ENCODE results near the gene BRD2.
A peak's percentile ranks its signal among the peaks of the same experiment; 100 is the strongest.

BRD2 gene

DNA sequence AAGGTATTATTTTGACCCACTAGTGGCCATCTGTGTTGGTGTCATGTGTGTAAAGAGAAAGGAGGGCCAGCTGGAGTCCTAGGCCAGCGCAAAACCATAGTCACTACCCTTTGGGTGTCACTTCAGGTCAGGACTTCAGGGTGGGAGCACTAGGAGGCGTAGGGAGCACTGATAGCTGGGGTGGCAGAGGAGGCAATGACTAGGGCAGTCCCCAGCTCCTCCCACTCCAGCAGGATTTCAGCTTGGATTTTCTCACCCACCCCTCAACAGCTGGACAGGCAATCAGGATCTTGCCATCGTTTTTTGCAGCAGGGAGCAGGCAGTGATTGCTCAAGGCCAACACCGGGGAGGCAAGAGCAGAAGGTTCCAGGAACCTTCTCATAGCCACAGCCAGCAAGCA lies 45.2 kb downstream of the BRD2 start:
- Histone ChIP-seq H3K27me3 (ENCODE audit: insufficient read depth, poor library complexity, severe bottlenecking) (peaks cover 2% of the 10 kb centered on the region), H3K4me3 (replicated peaks; ENCODE audit: insufficient read depth, low read length) (no peak overlapping the region), H3K27ac (replicated peaks) (no peak overlapping the region)
- TF ChIP-seq, protein P1, sequence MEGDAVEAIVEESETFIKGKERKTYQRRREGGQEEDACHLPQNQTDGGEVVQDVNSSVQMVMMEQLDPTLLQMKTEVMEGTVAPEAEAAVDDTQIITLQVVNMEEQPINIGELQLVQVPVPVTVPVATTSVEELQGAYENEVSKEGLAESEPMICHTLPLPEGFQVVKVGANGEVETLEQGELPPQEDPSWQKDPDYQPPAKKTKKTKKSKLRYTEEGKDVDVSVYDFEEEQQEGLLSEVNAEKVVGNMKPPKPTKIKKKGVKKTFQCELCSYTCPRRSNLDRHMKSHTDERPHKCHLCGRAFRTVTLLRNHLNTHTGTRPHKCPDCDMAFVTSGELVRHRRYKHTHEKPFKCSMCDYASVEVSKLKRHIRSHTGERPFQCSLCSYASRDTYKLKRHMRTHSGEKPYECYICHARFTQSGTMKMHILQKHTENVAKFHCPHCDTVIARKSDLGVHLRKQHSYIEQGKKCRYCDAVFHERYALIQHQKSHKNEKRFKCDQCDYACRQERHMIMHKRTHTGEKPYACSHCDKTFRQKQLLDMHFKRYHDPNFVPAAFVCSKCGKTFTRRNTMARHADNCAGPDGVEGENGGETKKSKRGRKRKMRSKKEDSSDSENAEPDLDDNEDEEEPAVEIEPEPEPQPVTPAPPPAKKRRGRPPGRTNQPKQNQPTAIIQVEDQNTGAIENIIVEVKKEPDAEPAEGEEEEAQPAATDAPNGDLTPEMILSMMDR (IDR thresholded peaks at IDR 0.05; ENCODE audit: insufficient read depth, low read length): no peak
- TF ChIP-seq POLR2AphosphoS5 (IDR thresholded peaks at IDR 0.05; ENCODE audit: low read depth) (no peak), GABPA (IDR thresholded peaks at IDR 0.05; ENCODE audit: low read depth) (no peak)
- no peak for DNase-seq (ENCODE audit: low read depth in 1 of 2, low spot score in 1 of 2)

DNA sequence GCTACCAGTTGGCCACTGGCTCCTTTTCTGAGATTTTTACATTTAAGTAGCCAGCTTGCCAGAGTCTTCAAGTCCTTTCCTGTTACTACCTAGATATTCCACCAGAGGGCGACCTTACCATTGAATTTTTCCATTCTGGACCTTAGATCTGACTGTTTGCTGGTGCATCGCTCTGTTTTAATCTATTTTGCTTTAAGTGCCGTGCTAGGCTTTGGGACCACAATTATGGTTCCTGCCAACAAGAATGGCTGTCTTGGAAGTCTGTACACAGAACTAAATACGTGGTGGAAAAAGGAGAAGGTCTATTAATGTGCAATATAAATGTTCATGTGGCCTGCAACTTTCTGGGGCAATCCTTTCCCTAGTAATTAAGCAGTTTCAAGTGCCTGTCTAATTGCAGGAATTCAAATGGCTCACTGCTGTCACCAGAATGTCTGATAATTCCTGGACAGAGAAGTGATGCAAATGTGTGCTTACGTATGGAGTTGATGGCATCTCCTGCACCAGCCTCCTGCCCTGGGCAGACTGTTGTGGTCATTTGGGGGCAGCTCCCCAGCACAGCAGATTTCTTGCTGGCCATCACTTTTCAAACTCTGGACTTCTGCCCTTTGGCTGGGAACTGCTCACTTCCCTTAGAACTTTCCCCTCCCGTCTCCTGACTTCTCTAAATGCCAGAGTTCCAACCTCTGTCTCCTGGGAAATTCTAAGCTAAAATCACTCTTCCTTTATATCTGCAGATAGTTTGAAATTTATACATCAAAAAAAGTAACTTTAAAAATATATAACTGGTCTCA lies 46.6 kb downstream of the BRD2 start:
- H3K27me3 ChIP-seq (ENCODE audit: insufficient read depth, poor library complexity, severe bottlenecking): no peaks in the 10 kb centered on the region
- peak; percentile 50 to 67 for DNase-seq (ENCODE audit: low read depth in 1 of 2, low spot score in 1 of 2)
- TF ChIP-seq SPI1 (IDR thresholded peaks at IDR 0.05; ENCODE audit: borderline replicate concordance, low read depth): no peak
- TF ChIP-seq, protein P1 (IDR thresholded peaks at IDR 0.05; ENCODE audit: insufficient read depth, low read length): peak; percentile 43
- no peak for TF ChIP-seq POLR2AphosphoS5 (IDR thresholded peaks at IDR 0.05; ENCODE audit: low read depth)
- TF ChIP-seq, protein P2, sequence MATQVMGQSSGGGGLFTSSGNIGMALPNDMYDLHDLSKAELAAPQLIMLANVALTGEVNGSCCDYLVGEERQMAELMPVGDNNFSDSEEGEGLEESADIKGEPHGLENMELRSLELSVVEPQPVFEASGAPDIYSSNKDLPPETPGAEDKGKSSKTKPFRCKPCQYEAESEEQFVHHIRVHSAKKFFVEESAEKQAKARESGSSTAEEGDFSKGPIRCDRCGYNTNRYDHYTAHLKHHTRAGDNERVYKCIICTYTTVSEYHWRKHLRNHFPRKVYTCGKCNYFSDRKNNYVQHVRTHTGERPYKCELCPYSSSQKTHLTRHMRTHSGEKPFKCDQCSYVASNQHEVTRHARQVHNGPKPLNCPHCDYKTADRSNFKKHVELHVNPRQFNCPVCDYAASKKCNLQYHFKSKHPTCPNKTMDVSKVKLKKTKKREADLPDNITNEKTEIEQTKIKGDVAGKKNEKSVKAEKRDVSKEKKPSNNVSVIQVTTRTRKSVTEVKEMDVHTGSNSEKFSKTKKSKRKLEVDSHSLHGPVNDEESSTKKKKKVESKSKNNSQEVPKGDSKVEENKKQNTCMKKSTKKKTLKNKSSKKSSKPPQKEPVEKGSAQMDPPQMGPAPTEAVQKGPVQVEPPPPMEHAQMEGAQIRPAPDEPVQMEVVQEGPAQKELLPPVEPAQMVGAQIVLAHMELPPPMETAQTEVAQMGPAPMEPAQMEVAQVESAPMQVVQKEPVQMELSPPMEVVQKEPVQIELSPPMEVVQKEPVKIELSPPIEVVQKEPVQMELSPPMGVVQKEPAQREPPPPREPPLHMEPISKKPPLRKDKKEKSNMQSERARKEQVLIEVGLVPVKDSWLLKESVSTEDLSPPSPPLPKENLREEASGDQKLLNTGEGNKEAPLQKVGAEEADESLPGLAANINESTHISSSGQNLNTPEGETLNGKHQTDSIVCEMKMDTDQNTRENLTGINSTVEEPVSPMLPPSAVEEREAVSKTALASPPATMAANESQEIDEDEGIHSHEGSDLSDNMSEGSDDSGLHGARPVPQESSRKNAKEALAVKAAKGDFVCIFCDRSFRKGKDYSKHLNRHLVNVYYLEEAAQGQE (IDR thresholded peaks at IDR 0.05; ENCODE audit: insufficient replicate concordance, low read depth): no peak
- no peak for TF ChIP-seq GABPA (IDR thresholded peaks at IDR 0.05; ENCODE audit: low read depth)

DNA sequence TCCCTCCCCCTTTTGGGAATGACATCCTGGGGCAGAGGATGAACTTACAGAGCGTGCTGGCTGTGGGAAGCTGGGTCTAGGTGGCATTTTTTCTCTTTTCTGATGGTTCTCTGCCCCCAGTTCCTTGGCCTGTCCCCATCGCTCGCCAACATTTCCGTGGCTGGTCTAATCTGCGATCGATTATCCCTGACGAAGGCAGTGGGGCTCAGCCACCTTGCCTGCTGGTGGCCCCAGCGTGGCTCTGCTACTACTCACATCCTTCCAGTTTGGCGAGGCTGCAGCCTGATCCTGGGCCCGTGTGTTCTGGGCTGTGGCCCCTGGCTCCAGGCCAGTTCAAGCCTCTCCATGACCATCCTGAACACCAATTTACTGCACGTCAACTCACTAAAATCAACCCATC lies 47.4 kb downstream of the BRD2 start:
- Histone ChIP-seq H3K27ac (replicated peaks) (no peak overlapping the region), H3K4me3 (replicated peaks; ENCODE audit: insufficient read depth, low read length) (no peak overlapping the region), H3K27me3 (ENCODE audit: insufficient read depth, poor library complexity, severe bottlenecking) (no peaks in the 10 kb centered on the region)
- TF ChIP-seq POLR2AphosphoS5 (IDR thresholded peaks at IDR 0.05; ENCODE audit: low read depth) (no peak), GABPA (IDR thresholded peaks at IDR 0.05; ENCODE audit: low read depth) (no peak), SPI1 (IDR thresholded peaks at IDR 0.05; ENCODE audit: borderline replicate concordance, low read depth) (no peak)
- TF ChIP-seq, protein P1 (IDR thresholded peaks at IDR 0.05; ENCODE audit: insufficient read depth, low read length): no peak
- TF ChIP-seq, protein P2 (IDR thresholded peaks at IDR 0.05; ENCODE audit: insufficient replicate concordance, low read depth): no peak
- no peak for DNase-seq (ENCODE audit: low read depth in 1 of 2, low spot score in 1 of 2)

More for the DNA sequence above, 46.6 kb downstream of the BRD2 start:
- Histone ChIP-seq H3K4me3 (replicated peaks; ENCODE audit: insufficient read depth, low read length) (no peak overlapping the region), H3K27ac (replicated peaks) (no peak overlapping the region)

Measured in HL-60 (cell line).